HCT116 (cell line): Measurements from ENCODE around the gene FAM9A. TPM values are rescaled to one million over a fixed set of nuclear protein-coding genes. Genes with fewer than 3 reads are reported as not detected.

ENCODE experiments used
- ATAC-seq: fragments of 200-7000 bp; cut with Tn5 transposase; 2 replicates; pipeline ENCODE4 v1.9.1; 2020; ENCODE audit warnings: mild to moderate bottlenecking, moderate library complexity
- BruUV-seq: library from RNA; stranded (reverse); fragments of 400-500 nt; replicated peaks from 2 replicates; lab custom pipeline; 2021; lab: Mats Ljungman, UMichigan
- CTCF ChIA-PET: fragments of 300-600 bp; sonication (Branson Sonifier 250); formaldehyde crosslinking; loops from one replicate; lab custom pipeline; 2021; ENCODE audit warnings: antibody characterized with exemption; lab: Charles Lee
- POLR2A ChIA-PET: fragments of 300-600, 350-600 bp; sonication (Branson Sonifier 250); formaldehyde crosslinking; loops from one replicate; lab custom pipeline; 2021; ENCODE audit warnings: antibody characterized with exemption; lab: Charles Lee
- RAD21 ChIA-PET, 2 experiments: fragments of 300-600 bp; sonication (Branson Sonifier 250); formaldehyde crosslinking; loops; one replicate each; lab custom pipeline; 2023; ENCODE audit warnings: low total read pairs in 2 of 2; ENCODE audit not compliant: uncharacterized antibody in 2 of 2, unreplicated experiment in 2 of 2, low non-redundant PET in 1 of 2; lab: Charles Lee
- DNase-seq: peaks from one replicate; pipeline ENCODE4 v3.0.0-alpha.2; 2010; ENCODE audit warnings: low read depth, low spot score
- H2AFZ ChIP-seq: fragments of 200-600 bp; shearing (Covaris generic), sonication (generic); 2 replicates; pipeline ENCODE4 v1.6.1; 2017; ENCODE audit warnings: low read depth, mixed run types, mixed read lengths, antibody characterized with exemption, low read length; ENCODE audit not compliant: poor library complexity, severe bottlenecking
- H3K27ac ChIP-seq: 2 replicates; pipeline ENCODE4 v1.5.1; 2012; ENCODE audit warnings: low read depth, low read length
- H3K27me3 ChIP-seq: fragments of 200-600 bp; sonication (generic); 2 replicates; pipeline ENCODE4 v1.6.1; 2016; ENCODE audit warnings: mixed run types, low read length, mixed read lengths; ENCODE audit not compliant: insufficient read depth
- H3K36me3 ChIP-seq, 2 experiments: fragments of 200-500 bp in 1 of 2; fragments of 200-600 bp in 1 of 2; sonication (Bioruptor generic) in 1 of 2; sonication (generic) in 1 of 2; 2 replicates each; pipeline versions ENCODE4 v1.5.1 to v1.6.1; 2014 to 2016; ENCODE audit warnings: low read length in 2 of 2, inconsistent platforms in 1 of 2, mixed read lengths in 1 of 2, mixed run types in 1 of 2; ENCODE audit not compliant: insufficient read depth in 2 of 2, control insufficient read depth in 1 of 2
- H3K4me1 ChIP-seq, 2 experiments: fragments of 200-600 bp in 1 of 2; sonication (generic) in 1 of 2; 2 replicates each; pipeline versions ENCODE4 v1.5.1 to v1.6.1; 2012 to 2017; ENCODE audit warnings: low read length in 2 of 2, inconsistent platforms in 1 of 2, mild to moderate bottlenecking in 1 of 2, mixed read lengths in 1 of 2, mixed run types in 1 of 2, moderate library complexity in 1 of 2; ENCODE audit not compliant: insufficient read depth in 2 of 2, control insufficient read depth in 1 of 2
- H3K4me2 ChIP-seq: fragments of 200-600 bp; sonication (generic); 2 replicates; pipeline ENCODE4 v1.6.1; 2017; ENCODE audit warnings: mixed run types, low read length, mixed read lengths
- H3K4me3 ChIP-seq, 2 experiments: fragments of 200-600 bp in 1 of 2; sonication (generic) in 1 of 2; replicated peaks in 1 of 2; 2 replicates each; pipeline ENCODE4 v1.5.1; 2011 to 2016; ENCODE audit warnings: low read length in 2 of 2, control low read depth in 1 of 2, low read depth in 1 of 2, mild to moderate bottlenecking in 1 of 2, mixed read lengths in 1 of 2, mixed run types in 1 of 2
- H3K79me2 ChIP-seq: fragments of 200-600 bp; sonication (generic); 2 replicates; pipeline ENCODE4 v1.6.1; 2017; ENCODE audit warnings: mild to moderate bottlenecking, mixed run types, low read length, moderate library complexity, mixed read lengths; ENCODE audit not compliant: insufficient read depth
- H3K9ac ChIP-seq: fragments of 200-600 bp; sonication (generic); 2 replicates; pipeline ENCODE4 v1.6.1; 2016; ENCODE audit warnings: low read length, mixed read lengths
- H3K9me2 ChIP-seq: fragments of 200-600 bp; sonication (generic), shearing (Covaris generic); 2 replicates; pipeline ENCODE4 v1.6.1; 2017; ENCODE audit warnings: mixed run types, mild to moderate bottlenecking, moderate library complexity; ENCODE audit not compliant: insufficient read depth
- H3K9me3 ChIP-seq, 2 experiments: fragments of 200-500 bp in 1 of 2; fragments of 200-600 bp in 1 of 2; sonication (Bioruptor generic) in 1 of 2; sonication (generic) in 1 of 2; 2 replicates each; pipeline ENCODE4 v1.6.1; 2014 to 2017; ENCODE audit warnings: low read length in 2 of 2, mixed read lengths in 2 of 2, inconsistent platforms in 1 of 2, low read depth in 1 of 2, mild to moderate bottlenecking in 1 of 2, mixed run types in 1 of 2, moderate library complexity in 1 of 2; ENCODE audit not compliant: control insufficient read depth in 1 of 2, insufficient read depth in 1 of 2
- H4K20me1 ChIP-seq: fragments of 200-600 bp; sonication (generic), shearing (Covaris generic); 2 replicates; pipeline ENCODE4 v1.6.1; 2017; ENCODE audit warnings: mixed run types, mild to moderate bottlenecking, moderate library complexity; ENCODE audit not compliant: insufficient read depth
- CEBPB ChIP-seq: IDR thresholded peaks from 2 replicates; pipeline ENCODE4 v1.6.1; 2012; ENCODE audit warnings: low read depth
- ELF1 ChIP-seq: IDR thresholded peaks from 2 replicates; pipeline ENCODE4 v1.6.1; 2012; ENCODE audit warnings: low read depth, borderline replicate concordance
- FOSL1 ChIP-seq: IDR thresholded peaks from 2 replicates; pipeline ENCODE4 v1.6.1; 2012; ENCODE audit warnings: low read depth
- JUND ChIP-seq: IDR thresholded peaks from 2 replicates; pipeline ENCODE4 v1.6.1; 2012
- POLR2AphosphoS5 ChIP-seq: IDR thresholded peaks from 2 replicates; pipeline ENCODE4 v1.6.1; 2011; ENCODE audit warnings: mild to moderate bottlenecking, low read depth, low read length, moderate library complexity
- SRF ChIP-seq: IDR thresholded peaks from 2 replicates; pipeline ENCODE4 v1.6.1; 2012; ENCODE audit warnings: low read depth
- ZFX ChIP-seq: fragments of 450-650 bp; IDR thresholded peaks from 2 replicates; pipeline ENCODE4 v1.6.1; 2017
- intact Hi-C: fragments of 100-400 bp; cut with micrococcal nuclease; formaldehyde crosslinking; loops from 2 replicates; pipeline ENCODE4 v1.10.0; 2022
- total RNA-seq: library from RNA; stranded (reverse); gene quantifications from one replicate; pipeline ENCODE4 v1.2.1, GENCODE V29; 2021; ENCODE audit not compliant: unreplicated experiment
- TF ChIP-seq, protein P1 (sequence below): IDR thresholded peaks from 2 replicates; pipeline ENCODE4 v1.6.1; 2012

Gene FAM9A
- total RNA-seq, 1 experiment from 2014 or later, result not detected

DNA sequence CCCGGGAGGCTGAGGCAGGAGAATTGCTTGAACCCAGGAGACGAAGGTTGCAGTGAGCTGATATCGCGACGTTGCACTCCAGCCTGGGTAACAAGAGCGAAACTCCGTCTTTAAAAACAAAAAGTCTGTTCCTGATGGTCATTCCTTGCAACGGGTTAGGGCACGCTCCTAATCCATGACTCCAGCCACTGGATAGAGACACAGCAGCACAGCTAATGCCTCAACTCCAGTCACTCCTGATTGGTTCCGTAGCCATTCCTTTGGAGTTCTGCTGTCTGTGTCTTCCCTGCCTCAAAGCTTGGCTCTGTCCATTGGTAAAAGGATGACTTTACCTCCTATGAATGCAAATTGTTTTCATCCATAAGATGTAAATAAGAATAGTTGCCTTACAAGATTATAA is 44.3 kb upstream of the FAM9A start:
- TF ChIP-seq POLR2AphosphoS5 (no peak), ZFX (no peak), ELF1 (no peak), CEBPB (no peak), SRF (no peak), FOSL1 (no peak), JUND (no peak)
- ChIA-PET CTCF (no interaction called here), RAD21 (no interaction called here), POLR2A (no interaction called here)
- ATAC-seq, result no peak
- no peaks in the 10 kb centered on the region for H4K20me1 ChIP-seq
- H3K9me3 ChIP-seq, result no peaks in the 10 kb centered on the region
- no peaks in the 10 kb centered on the region for H3K27me3 ChIP-seq
- no peak overlapping the region for H3K4me2 ChIP-seq
- H3K79me2 ChIP-seq, result no peaks in the 10 kb centered on the region
- H3K4me1 ChIP-seq, result no peaks in the 10 kb centered on the region
- intact Hi-C loops, result no loop called here
- no peaks in the 10 kb centered on the region for H3K36me3 ChIP-seq
- no peak overlapping the region for H3K4me3 ChIP-seq
- BruUV-seq, result no TSS peak
- H3K27ac ChIP-seq, result no peak overlapping the region
- no peak overlapping the region for H2AFZ ChIP-seq
- H3K9me2 ChIP-seq, result no peaks in the 10 kb centered on the region
- H3K9ac ChIP-seq, result no peak overlapping the region
- DNase-seq, result no peak

DNA sequence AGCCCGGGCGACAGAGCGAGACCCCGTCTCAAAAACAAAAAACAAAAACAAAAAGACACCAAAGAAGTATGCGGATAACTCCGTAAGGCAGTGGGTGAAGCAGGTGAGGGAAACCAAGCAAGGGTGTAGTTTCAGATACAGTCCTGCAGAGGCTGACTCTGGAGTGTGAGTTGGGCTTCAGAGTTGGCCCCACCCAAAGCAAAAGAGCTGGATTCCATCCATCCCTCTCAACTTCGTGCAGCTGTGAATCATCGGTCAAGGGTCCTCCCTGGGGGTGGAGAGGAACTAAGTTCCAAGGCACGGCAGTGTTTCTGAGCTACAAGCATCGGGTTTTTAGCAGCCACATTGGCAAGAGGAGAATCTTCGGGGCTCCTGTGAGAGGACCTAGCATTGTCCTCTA is 43.9 kb upstream of the FAM9A start:
- Histone ChIP-seq H3K4me1 (no peaks in the 10 kb centered on the region), H3K9me3 (no peaks in the 10 kb centered on the region), H3K9me2 (no peaks in the 10 kb centered on the region), H3K27me3 (no peaks in the 10 kb centered on the region), H4K20me1 (no peaks in the 10 kb centered on the region), H3K79me2 (no peaks in the 10 kb centered on the region), H3K4me3 (no peak overlapping the region), H2AFZ (no peak overlapping the region), H3K36me3 (no peaks in the 10 kb centered on the region), H3K4me2 (no peak overlapping the region), H3K27ac (no peak overlapping the region), H3K9ac (no peak overlapping the region)
- CTCF ChIA-PET, result no interaction called here
- DNase-seq, result no peak
- no peak for ATAC-seq
- RAD21 ChIA-PET, result no interaction called here
- intact Hi-C loops, result no loop called here
- TF ChIP-seq, protein P1, sequence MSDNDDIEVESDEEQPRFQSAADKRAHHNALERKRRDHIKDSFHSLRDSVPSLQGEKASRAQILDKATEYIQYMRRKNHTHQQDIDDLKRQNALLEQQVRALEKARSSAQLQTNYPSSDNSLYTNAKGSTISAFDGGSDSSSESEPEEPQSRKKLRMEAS, result no peak
- TF ChIP-seq FOSL1 (no peak), SRF (no peak), ELF1 (no peak)
- POLR2A ChIA-PET, result no interaction called here
- no TSS peak for BruUV-seq
